ENCODE results near the gene KCNQ1.

Gene KCNQ1

DNA sequence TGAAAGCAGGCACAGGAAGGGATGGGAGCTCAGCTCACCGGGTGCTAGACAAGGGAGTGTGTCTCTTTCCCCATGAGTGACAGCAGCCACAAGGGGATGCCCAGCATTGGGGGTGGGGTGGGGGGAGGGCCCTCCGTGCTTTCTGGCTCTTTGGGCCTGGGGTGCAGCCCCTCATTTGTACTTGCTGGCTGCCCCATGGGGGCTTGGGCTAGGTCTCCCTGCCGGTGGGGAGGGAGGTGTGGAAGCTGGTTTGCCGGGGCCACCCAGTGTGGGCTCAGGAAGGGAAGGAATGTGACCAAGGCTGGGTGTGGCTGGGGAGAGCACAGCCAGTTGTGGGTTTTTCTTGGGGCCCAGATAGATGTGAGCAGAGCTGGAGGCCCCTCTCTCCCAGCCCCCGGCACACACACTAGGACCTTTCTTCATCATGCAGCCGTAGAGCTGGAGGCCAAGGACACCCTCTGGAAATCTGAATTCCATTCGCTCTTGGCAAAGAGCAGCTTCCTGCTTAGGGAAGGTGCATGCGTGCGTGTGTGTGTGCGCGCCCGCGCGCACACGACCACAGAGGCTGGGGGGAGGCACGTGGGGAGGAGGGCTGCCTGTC is 229.2 kb downstream of the KCNQ1 start:
- DNase-seq, result no peak

DNA sequence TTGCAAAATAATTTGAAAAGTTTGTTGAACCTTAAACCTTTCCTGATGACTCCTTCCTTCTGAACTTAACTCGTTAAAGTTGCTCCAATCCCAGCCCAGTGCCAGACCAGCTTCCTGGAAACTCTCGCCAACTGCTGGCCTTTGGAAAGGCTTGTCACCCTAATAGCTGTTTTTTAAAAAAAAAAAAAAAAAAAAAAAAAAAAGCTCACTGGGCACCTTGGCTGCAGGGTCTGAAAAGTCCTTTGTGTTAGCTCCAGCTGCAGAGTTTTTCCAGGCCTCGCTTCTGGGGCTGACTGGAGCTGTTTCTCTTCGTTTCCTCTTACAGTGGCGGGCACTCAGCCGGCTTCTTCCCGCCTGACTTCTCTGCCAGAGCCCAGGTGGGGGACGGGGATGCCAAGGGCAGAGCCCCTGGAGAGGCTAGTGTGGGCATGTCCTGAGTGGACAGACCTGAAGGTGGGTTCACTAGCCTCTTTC is 229.9 kb downstream of the KCNQ1 start:
- no peak for DNase-seq

DNA sequence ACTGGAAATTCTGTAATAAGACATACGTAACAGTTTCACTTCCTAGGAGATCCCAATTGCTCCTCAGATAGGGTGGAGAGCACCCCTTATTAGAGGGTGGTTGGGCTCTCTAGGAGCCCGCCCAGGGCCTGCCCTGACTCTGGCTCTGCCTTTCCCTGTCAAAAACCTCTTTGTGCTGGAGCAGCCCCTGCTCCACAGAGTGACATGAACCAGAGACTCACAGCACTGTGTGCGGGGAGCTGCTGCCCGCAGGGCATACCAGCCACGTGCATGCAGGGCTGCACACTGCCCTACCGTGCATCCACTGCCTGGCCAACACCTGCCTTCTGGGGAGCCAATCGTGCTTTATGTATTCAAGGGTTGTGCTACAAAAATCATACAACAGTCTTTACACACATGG is 230.7 kb downstream of the KCNQ1 start:
- no peak for DNase-seq

DNA sequence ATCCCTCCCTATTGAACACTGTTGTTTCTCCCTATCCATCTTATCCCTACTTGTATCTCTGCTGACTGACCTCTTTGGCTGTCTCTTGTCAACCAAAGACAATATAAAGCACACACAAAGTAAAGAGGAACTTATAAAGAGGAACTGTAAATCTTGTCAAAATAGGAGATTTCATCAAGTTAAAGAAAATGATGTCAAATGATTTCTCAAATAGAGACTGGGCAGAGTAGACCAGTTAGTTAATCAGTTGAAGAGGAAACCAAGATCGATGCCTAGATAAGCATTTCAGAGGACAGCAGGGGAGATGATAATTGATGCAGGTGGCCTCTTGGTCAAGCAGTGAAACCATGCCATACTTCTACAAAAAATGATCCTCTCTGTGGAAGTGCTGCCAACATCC is 232.3 kb downstream of the KCNQ1 start:
- DNase-seq, result no peak

DNA sequence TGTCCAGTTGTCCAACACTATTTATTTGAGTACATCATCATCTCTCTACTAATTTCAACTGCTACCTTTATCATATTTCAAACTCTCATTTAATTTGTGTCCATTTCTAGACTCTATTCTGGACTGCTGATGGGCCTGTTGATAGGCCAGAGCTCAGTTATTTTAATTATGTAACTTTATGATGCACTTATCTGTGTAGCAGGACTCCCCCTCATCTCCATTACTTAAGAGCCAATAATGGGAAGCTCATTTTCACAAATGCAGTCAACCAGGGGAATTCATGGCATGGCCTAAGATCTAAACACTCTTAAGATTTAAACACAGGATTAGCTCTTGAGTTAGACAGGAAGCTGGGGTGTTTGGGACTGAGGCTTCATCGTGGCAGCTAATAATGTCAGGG is 233.6 kb downstream of the KCNQ1 start:
- DNase-seq, result no peak

DNA sequence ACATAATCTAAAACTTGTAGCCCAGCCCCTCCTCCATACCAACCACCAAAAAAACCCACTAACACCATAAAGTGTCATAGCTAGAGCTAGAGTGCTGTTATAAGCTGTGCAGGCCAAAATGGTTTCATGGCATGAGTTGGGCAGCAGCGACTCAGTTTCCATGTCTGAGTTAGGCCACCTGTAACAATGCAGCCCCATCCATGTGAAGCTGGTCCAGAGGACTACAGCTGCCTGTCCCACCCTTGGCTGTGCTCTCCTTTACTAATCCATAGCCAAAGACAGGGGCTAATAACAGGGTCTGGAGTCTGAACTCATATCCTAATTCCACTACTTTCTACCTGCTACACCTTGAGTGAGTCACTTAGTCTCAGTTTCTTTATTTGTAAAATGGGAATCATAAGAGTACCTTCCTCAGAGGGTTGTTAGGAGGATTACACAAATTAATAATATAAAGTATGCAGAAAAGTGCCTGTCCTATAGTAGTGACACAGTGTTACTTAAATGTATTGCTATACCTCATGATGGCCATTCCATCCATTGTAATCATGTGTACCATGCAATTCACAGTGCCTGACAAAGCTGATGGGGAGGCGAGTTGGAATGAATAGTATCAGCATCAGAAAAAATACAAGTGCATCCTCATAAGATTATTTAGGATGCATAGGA is 234.3 kb downstream of the KCNQ1 start:
- DNase-seq, result no peak

DNA sequence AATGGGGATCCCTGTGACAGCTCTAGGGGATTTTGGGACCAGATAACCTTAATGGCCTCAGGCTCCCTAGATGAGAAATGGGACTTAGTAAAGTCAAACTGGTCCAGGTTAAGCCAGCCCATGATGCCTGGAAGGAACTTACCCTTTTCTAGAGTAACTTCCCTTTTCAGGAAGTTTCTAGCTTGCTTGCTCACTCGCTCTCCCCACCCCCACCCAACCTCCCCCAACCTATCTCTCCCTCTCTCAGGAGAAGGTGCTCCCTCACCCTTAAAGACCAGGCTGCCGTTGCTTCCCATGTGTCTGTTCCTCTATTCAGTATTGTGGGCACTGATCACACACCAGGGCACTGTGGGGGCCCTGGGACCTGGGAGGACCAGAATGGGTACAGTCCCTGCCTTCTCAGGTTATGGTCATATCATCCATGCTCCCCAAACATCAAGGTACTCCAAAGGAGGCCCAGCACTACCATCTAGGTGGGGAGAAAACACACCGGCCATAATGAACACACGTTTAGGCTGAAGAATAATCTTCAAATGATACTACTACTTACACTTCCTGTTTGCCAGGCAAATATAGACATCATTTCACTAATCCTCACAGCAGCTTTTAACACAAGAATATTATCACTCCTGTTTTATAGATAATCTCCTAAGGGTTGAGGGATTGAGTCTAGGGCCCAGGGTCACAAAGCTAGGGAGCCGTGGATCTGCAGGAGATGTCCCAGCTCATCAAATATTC is 236.8 kb downstream of the KCNQ1 start:
- no peak for DNase-seq

DNA sequence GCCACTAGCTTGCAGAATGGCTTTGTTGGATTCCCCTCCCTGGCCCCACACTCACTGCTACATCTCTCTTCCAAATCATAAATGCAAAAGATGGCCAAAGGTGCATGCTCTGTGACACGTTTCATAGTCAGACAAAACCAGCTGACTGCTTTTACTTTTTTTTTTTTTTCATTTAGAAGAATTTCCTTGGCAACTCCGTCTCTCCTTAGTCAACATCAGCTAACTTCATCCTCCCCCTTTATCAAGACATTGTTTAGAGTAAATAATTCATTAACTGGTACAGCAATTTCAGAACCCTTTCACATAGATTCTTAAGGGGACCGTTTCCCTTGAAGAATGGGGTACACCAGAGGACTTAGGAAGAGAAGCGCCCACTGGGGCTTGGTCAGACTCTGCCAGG is 239.0 kb downstream of the KCNQ1 start:
- DNase-seq, result no peak

DNA sequence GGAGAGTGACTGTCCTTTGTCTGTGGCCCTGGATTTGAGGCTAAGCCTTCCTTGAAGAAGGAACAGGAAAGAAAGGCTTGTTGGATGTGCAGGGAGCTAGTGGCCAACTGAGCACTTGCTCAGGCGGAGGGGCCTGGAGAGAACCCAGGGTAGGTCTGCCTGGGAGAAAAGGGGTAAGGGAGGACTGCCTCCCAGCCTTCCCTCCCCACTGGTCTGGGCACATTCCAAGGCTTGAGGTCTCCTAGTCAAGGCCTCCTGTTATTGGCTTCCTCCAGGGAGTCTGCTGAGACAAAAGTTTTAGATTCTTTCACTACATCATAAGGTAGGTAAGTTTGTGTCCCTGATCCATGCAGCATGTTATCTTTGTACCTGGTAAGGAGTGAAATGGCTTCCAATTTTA is 239.8 kb downstream of the KCNQ1 start:
- DNase-seq, result no peak

DNA sequence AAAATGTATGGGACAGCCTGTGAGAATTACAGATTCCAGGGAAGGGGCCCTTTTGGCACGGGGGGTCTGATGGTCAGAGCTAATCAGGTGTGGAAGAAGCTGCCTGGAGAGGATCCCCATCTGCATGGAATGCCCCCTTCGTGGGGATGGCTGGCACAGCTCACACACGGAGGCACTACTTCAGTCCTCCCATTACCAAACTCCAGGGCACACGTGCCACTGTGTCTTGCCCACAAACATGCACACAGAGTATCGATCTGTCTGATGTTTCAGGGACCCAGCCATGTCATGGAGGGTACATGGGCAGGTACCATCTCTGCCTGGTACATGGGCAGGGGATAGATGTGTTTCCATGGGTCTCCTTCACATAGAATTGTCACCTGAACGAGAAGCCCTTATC is 240.2 kb downstream of the KCNQ1 start:
- no peak for DNase-seq

DNA sequence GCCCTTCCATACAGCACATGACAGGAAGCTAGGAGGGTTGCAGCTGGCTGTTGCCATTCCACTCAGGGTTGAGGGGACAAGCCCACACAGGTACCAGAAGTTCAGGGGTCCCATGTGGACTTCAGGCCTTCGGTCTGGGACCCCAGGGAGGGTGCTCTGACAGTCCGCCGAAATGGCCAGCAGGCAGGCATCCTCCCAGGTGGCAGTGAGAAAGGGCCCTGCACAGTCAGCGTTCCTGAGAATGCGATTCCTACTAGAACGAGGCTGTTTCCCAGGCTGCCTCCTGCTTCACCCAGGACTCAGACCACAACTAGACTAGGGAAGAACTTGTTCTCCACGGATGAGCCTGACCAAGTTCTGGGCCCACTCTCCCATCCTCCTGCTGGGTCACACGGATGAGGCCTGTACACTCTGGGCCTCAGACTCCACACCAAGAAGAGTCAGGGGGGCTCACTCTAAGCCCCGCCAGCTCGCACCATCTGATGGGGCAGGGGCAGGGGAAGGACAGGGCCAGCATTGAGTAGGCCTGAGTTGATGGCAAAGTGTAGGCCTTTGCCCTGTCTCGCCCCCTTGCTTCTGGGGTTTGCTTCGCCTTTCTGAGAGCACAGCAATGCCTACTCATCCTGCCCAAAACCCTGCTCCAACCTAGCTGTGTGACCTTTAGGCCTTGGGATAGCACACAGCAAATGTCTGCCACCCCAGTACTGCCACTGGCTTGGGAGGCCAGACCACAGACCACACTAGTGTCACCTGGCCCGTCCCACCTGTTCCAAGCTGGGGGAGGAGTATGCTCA is 241.0 kb downstream of the KCNQ1 start:
- no peak for DNase-seq

DNA sequence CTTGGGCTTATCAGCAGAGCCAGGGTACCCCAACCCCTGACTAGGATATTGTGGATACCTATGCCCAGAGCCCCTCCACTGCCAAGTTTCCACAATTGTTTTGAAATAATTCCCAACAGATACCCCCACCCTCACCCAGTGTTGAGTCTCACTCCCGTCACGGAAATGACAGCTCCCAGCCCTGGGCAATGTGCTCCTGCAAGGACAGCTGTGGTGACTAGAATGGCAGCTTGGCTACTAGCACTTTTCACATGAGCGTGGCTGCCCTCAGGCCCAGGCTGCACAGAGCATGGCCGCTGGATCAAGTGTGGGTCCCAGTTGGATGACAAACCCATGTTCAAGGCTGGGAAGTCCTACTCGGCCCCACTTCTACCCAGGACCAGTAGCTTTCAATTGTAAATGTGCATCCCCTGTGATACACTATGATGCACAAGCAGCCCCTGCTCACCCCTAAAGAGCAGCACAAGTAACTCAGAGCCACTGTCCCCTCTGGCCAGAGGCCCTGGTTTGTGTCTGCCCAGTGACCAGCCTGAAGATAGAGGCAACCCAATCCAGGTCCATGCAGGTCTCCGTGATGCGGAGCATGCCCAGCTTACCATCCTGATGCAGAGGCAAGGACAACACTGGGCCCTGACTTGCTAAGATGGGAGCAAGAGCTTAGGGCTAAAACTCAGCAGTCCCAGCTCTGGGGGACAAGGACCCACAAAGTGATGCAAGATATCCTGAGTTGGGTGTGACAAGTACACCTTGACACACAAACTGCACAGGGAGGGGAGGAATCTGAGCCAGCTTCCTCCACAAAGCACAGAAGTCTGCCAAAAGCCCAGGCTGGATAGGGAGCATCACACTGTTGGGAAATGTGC is 241.8 kb downstream of the KCNQ1 start:
- no peak for DNase-seq

DNA sequence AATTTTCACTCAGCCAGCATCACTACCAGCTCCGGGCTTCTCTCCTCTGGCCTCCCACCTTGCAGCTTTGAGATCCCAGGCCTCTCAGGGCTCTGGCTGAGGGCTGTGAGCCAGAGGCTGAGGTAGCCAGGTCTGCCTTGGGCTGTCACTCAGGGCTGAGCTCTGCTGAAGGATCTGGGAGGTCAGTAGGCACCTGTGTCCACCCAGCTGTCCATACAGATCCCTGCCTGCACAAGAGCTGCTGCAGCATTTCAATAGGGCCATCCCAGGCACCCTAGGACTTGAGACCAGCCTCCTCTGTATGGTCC is 242.4 kb downstream of the KCNQ1 start:
- DNase-seq, result no peak

DNA sequence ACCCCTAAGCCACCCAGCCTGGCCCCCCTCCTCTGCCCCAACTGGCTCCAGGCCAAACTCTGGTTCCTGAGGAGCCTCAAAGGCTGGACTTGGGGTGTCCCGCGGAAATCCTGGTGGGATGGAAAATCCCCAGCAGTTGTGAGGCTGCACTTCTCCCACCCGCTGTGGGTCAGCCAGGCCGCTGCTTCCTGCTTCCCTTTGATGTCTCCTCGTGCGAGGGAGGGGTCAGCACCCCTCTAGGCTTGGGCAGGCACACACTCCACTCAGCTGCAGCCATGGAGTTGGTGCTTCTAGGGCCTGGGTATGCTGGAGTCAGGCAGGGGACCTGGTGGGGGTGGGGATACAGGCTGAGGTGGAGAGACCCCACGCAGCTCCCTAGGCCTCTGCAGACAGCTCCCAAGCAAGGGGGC is 243.0 kb downstream of the KCNQ1 start:
- DNase-seq, result no peak

DNA sequence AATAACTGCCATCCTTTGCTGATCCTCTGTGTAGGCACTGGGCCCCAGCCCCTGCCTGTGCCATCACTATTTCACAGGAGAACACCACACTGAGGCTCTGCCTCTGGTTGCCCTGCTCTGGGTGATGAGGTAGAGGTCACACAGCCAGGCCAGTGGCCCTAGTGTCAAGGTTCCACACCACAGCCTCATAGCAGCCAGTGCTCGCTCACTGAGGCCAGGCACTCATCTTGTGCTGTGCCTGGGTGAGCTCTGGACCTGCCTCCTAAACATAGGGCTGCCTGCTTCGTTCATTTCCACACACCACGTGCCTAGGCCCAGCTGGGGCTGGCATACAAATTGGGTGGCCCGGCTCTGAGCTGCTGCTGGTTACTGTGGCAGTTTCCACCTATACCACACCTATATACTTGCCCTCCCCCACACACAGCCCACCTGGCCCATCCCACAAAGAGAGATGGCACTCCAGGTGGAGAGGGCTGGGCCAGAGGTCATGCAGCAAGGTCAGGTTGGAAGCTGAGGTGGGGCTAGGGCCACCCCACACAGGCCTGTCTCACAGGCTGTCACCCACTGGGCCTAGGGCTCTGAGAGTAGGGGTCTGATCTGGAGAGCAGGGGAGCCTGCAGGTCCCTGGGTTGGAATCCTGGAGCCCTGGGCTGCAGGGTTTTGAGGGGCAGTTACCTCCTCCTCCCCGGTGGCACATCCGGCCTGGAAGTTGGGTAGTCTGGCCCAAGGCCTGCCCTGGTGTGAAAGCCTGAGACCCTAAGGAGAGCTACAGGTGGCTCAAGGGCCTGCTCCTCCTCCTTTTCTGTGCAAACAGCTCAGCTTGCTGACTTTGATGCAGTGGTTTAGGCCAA is 243.8 kb downstream of the KCNQ1 start:
- no peak for DNase-seq

DNA sequence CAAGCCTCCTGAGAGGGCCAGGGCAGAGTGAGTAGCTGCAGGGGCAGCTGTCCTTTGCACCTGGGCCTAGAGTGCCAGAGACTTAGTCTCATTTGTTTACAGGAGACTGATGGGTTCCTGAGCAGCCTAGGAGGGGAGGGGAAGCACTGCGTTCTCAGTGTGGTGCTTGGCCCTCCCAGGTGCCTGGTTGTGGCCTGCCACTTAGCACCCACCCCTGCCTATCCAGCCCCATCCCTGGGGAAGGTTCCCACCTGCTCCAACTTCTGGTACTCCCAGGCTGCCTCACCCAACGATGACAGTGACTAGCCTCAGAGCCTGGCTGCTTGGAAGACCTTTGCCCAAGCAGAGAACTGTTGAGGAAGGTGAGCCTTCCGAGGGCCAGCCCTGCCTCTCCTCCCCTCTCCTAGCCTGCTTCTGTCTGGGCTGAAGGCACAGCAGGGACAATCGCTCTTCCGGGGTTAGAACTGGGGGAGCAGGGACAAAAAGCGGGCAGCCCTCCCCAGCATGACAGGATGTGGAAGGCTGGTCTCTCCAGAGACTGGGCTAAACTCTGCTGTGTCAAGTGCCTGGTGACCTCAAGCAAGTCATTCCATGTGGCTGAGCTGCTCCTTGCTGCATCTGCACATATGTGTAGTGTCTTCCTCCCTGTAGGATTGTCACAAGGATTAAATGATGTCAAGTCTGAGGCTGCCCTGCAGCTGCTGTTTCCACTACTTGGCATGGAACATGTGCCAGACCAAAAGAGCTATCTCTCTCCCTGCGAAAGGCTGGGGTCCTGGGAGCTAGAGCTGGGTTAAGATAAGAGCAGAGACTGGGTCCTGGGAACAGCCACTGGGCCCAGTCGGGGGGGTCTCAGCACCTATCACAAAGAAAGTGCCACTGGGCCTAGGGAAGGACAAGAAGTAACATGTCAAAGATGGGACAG is 245.1 kb downstream of the KCNQ1 start:
- DNase-seq, result no peak

DNA sequence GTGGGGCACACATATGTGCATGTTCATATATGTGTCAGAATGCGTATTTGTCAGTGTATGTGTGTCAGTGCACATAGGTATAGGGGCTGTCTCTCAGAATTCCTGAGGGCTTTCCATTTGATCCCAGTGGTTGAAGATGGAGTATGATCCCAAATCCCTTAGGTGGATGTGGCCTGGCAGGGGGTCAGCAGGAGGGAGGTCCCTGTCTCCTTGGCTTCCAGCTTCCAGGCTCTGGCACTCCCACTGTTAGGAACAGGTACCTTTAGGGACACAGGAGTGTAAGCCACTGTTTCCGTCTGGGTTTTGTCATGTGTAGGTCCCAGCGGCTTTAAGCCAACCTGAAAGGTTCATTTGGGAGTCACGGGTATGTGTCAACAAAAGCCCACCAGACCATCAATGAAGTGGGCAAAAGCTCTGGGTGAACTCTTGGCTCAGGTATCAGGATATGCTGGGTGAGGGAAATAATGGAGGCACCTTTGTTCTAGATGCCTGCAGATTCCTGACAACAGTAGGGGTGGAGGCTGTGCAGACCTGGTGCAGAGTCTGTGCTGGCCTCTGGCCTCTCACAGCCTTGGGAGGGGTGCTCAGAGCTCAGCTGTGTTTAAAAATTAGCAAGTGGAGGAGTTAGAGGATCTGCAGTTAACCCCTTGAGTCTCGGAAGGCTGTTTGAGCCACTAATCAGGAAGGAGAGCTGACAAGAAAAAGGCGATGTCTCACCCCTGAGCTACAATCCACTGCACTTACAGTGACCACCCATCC is 246.0 kb downstream of the KCNQ1 start:
- no peak for DNase-seq

DNA sequence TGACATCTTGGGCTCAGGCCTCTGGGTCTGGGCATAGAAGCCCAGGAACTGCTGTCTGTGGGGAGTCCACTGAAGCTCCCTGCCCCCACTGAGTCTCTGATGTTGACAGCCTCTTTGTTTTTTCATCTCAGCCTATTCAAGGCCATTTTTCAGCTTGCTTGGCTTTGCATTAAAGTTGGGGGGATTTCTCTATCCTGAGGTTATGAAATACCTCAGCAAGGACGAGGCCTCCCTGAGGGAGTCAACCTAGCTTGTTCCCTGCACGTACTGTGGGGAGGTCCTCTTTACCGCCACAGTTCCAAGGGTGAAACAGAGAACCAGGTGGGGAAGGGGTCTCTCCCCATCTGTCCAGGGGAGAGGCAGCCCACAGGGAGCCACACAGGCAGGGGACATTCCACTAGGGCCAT is 246.6 kb downstream of the KCNQ1 start:
- DNase-seq, result no peak

All from fibroblast of skin of abdomen (primary cell).